ENCODE results near the gene PHF21A. TPM values are rescaled to one million over a fixed set of nuclear protein-coding genes. Genes with fewer than 3 reads are reported as not detected.

Gene PHF21A
- total and polyA plus RNA-seq, 2 of the 8 experiments (the other 6 are each of a cell fraction or from before 2014, with no cell fraction given) = 17.6 to 40.3 TPM

DNA sequence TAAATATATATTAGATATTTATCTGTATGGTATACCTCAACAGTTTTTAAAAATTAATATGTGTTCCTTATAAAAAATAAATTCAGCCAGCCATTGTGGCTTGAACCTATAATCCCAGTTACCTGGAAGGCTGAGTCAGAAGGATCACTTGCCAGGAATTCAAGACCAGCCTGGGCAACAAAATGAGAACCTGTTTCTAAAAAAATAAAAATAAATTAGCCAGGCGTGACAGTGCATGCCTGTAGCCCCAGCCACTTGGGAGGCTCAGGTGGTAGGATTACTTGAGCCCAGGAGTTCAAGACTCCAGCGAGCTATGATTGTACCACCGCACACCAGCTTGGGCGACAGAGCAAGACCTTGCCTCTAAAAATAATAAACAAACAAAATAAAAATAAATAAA, 54.9 kb downstream of the PHF21A start:
- Histone ChIP-seq H3K56ac (replicated peaks; ENCODE audit: insufficient read length, low read depth, low read length) (no peak overlapping the region), H3K9ac (replicated peaks in 1 of 4; ENCODE audit: extremely low read depth in 1 of 4, low read depth in 3 of 4, low read length in 3 of 4) (no peak overlapping the region), H4K20me1 (replicated peaks in 1 of 2; ENCODE audit: control insufficient read depth in 1 of 2, insufficient read depth in 2 of 2, low read length in 2 of 2) (no peaks in the 10 kb centered on the region), H3K23ac (ENCODE audit: insufficient read length) (no peak overlapping the region), H3K79me1 (ENCODE audit: low read depth, low read length) (no peaks in the 10 kb centered on the region), H2BK12ac (ENCODE audit: low read depth, low read length) (no peak overlapping the region), H3K4me3 (ENCODE audit: extremely low read depth in 1 of 4, insufficient read depth in 2 of 4, low read depth in 3 of 4, low read length in 4 of 4) (no peak overlapping the region), H3K4me2 (ENCODE audit: insufficient read depth in 1 of 2, low read depth in 2 of 2, low read length in 2 of 2) (no peak overlapping the region), H4K91ac (replicated peaks; ENCODE audit: insufficient read length, low read length) (no peak overlapping the region), H3K23me2 (ENCODE audit: low read depth, low read length) (no peaks in the 10 kb centered on the region), H2BK15ac (ENCODE audit: low read length) (no peak overlapping the region), H2BK120ac (replicated peaks; ENCODE audit: low read depth, low read length) (no peak overlapping the region), H3K36me3 (ENCODE audit: control insufficient read depth in 2 of 4, insufficient read depth in 4 of 4, low read length in 3 of 4) (no peaks in the 10 kb centered on the region), H3K9me3 (ENCODE audit: insufficient read depth in 2 of 2, low read depth in 1 of 2, low read length in 1 of 2) (no peaks in the 10 kb centered on the region), H3K27me3 (replicated peaks in 1 of 4; ENCODE audit: control insufficient read depth in 3 of 4, extremely low read depth in 1 of 4, insufficient read depth in 3 of 4, low read length in 3 of 4) (no peaks in the 10 kb centered on the region), H2BK20ac (ENCODE audit: low read length) (no peak overlapping the region), H3K14ac (ENCODE audit: insufficient read length) (no peak overlapping the region), H3K27ac (ENCODE audit: low read depth, low read length) (no peak overlapping the region), H4K8ac (ENCODE audit: extremely low read depth, insufficient read depth, low read length) (no peak overlapping the region), H3K4ac (replicated peaks; ENCODE audit: insufficient read length, low read depth, low read length) (no peak overlapping the region), H2AFZ (ENCODE audit: low read length) (no peak overlapping the region), H2BK5ac (ENCODE audit: low read depth, low read length) (no peak overlapping the region), H3K18ac (ENCODE audit: extremely low read depth, low read length) (no peak overlapping the region), H2AK5ac (ENCODE audit: low read depth, low read length) (no peak overlapping the region), H3K79me2 (ENCODE audit: control insufficient read depth in 1 of 2, insufficient read depth in 2 of 2, low read length in 2 of 2) (no peaks in the 10 kb centered on the region), H4K5ac (ENCODE audit: insufficient read length, low read depth, low read length) (no peak overlapping the region), H3K4me1 (replicated peaks in 1 of 4; ENCODE audit: control insufficient read depth in 3 of 4, insufficient read depth in 4 of 4, low read length in 3 of 4) (peaks cover 0 to 8% (median 3%) of the 10 kb centered on the region in 4 experiments; a peak in 3 of 7 replicates)
- no peak for FAIRE-seq
- 86% methylated on average over 4 of the region's 4 CpGs; no CpG with 5 or more reads in 1 of the 2 experiments for WGBS, 2 experiments (ENCODE audit: extremely low coverage in 1 of 2, insufficient coverage in 1 of 2, insufficient read length in 1 of 2, insufficient replicate concordance in 2 of 2, low coverage in 1 of 2, low lambda C conversion rate in 2 of 2, missing lambda C conversion rate in 1 of 2)
- ChIA-PET POLR2A (ENCODE audit: partially characterized antibody) (interaction anchor here (1.1 kb wide), 1 partner anchor 25 kb away, joined by 3 read pairs; no protein-coding TSS in a partner anchor), CTCF (ENCODE audit: partially characterized antibody) (interaction anchor here (0.9 to 3.6 kb wide), 3 partner anchors 10 to 101 kb away, joined by 3 to 13 read pairs (median 5); no protein-coding TSS in a partner anchor)
- no peak for TF ChIP-seq ATF2 (IDR thresholded peaks at IDR 0.05; ENCODE audit: low read length)
- no peak for TF ChIP-seq KDM4A (IDR thresholded peaks at IDR 0.05; ENCODE audit: low read depth, low read length, severe bottlenecking)
- TF ChIP-seq CBX5 (IDR thresholded peaks at IDR 0.05; ENCODE audit: low read depth, low read length) = no peak
- no peak for TF ChIP-seq TEAD4 (IDR thresholded peaks at IDR 0.05; ENCODE audit: low read depth, low read length)
- no peak for TF ChIP-seq FOSL1 (IDR thresholded peaks at IDR 0.05; ENCODE audit: insufficient read depth, low read depth, low read length)
- TF ChIP-seq ASH2L (IDR thresholded peaks at IDR 0.05; ENCODE audit: low read length) = no peak
- no peak for TF ChIP-seq YY1 (IDR thresholded peaks at IDR 0.05; ENCODE audit: low read depth, low read length)
- no peak for TF ChIP-seq SIN3A (conservative IDR thresholded peaks at IDR 0.05 in 1 of 2, IDR thresholded peaks at IDR 0.05 in 1 of 2; ENCODE audit: low read depth in 1 of 2, low read length in 2 of 2)
- no peak for TF ChIP-seq CHD2 (IDR thresholded peaks at IDR 0.05; ENCODE audit: low read length)
- TF ChIP-seq TBP (IDR thresholded peaks at IDR 0.05; ENCODE audit: low read depth, low read length) = no peak
- no peak for DNase-seq (ENCODE audit: low read depth in 1 of 2, low spot score in 2 of 2)
